Testis (tissue), 2 donors: ENCODE measurements around the gene PHAF1.

ENCODE experiments used
- POLR2A ChIP-seq: fragments of 450-650 bp; IDR thresholded peaks from one replicate; pipeline ENCODE4 v1.6.1; 2017; ENCODE audit warnings: antibody characterized with exemption, mild to moderate bottlenecking, moderate library complexity
- TF ChIP-seq, protein P1 (sequence below), 3 experiments: fragments of 450-650 bp in 2 of 3; fragments of 200-600 bp in 1 of 3; sonication (generic) in 1 of 3; IDR thresholded peaks; one replicate each; pipeline ENCODE4 v1.5.1; 2016 to 2019; ENCODE audit warnings: antibody characterized with exemption in 3 of 3, mild to moderate bottlenecking in 2 of 3, moderate library complexity in 1 of 3

DNA sequence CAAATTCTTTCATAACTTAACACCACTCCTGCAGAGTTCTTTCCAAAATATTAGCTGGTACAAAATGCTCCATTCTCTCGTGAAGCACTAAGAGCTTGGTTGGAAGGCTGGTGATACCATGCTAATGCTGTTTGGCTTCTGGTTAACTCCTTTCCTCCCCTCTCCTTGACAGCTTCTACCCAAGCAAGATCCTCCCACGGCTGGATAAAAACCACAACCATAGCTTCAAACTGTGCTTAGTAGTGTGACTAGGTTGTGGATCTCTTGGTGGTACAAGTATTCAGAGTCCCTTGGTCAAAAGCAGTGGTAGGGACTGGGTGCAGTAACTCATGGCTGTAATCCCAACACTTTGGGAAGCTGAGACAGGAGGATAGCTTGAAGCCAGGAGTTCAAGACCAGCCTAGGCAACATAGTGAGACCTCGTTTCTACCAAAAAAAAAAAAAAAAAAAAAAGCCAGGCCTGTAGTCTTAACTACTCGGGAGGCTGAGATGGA, 2.3 kb downstream of the PHAF1 start:
- TF ChIP-seq, protein P1, sequence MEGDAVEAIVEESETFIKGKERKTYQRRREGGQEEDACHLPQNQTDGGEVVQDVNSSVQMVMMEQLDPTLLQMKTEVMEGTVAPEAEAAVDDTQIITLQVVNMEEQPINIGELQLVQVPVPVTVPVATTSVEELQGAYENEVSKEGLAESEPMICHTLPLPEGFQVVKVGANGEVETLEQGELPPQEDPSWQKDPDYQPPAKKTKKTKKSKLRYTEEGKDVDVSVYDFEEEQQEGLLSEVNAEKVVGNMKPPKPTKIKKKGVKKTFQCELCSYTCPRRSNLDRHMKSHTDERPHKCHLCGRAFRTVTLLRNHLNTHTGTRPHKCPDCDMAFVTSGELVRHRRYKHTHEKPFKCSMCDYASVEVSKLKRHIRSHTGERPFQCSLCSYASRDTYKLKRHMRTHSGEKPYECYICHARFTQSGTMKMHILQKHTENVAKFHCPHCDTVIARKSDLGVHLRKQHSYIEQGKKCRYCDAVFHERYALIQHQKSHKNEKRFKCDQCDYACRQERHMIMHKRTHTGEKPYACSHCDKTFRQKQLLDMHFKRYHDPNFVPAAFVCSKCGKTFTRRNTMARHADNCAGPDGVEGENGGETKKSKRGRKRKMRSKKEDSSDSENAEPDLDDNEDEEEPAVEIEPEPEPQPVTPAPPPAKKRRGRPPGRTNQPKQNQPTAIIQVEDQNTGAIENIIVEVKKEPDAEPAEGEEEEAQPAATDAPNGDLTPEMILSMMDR (IDR thresholded peaks at IDR 0.05), result no peak
- TF ChIP-seq POLR2A, result no peak
